Liver (tissue), 9 donors: ENCODE measurements around the gene ACO2. TPM values are rescaled to one million over a fixed set of nuclear protein-coding genes. Genes with fewer than 3 reads are reported as not detected.

Source experiments
- DNase-seq: peaks from one replicate; pipeline ENCODE4 v3.0.0-alpha.2; 2017; ENCODE audit warnings: low spot score
- H3K27ac ChIP-seq, 2 donors: one replicate each; pipeline ENCODE4 v1.7.0; 2013; ENCODE audit warnings: inconsistent platforms in 2 of 2, low read length in 2 of 2, control low read depth in 1 of 2, low read depth in 1 of 2, mild to moderate bottlenecking in 1 of 2
- H3K27me3 ChIP-seq, 4 donors: one replicate each; pipeline versions ENCODE4 v1.6.1 to v1.7.0; 2013; ENCODE audit warnings: low read length in 3 of 4, inconsistent platforms in 1 of 4, mild to moderate bottlenecking in 1 of 4, moderate library complexity in 1 of 4; ENCODE audit not compliant: control insufficient read depth in 4 of 4, insufficient read depth in 4 of 4
- H3K36me3 ChIP-seq, 4 donors: one replicate each; pipeline versions ENCODE4 v1.6.1 to v1.7.0; 2013; ENCODE audit warnings: low read length in 3 of 4, mild to moderate bottlenecking in 3 of 4, low read depth in 1 of 4, moderate library complexity in 1 of 4; ENCODE audit not compliant: control insufficient read depth in 4 of 4, insufficient read depth in 3 of 4
- H3K4me1 ChIP-seq, 4 donors: one replicate each; pipeline versions ENCODE4 v1.6.1 to v1.7.0; 2013; ENCODE audit warnings: low read length in 3 of 4, mild to moderate bottlenecking in 3 of 4, moderate library complexity in 1 of 4; ENCODE audit not compliant: control insufficient read depth in 4 of 4, insufficient read depth in 4 of 4
- H3K4me3 ChIP-seq, 3 donors: one replicate each; pipeline versions ENCODE4 v1.6.1 to v1.7.0; 2013; ENCODE audit warnings: low read length in 3 of 3, control low read depth in 1 of 3, low read depth in 1 of 3, mild to moderate bottlenecking in 1 of 3
- H3K9ac ChIP-seq, 2 donors: one replicate each; pipeline ENCODE4 v1.7.0; 2013; ENCODE audit warnings: low read length in 2 of 2, mild to moderate bottlenecking in 2 of 2, moderate library complexity in 2 of 2, control low read depth in 1 of 2, low read depth in 1 of 2
- H3K9me3 ChIP-seq, 4 donors: one replicate each; pipeline versions ENCODE4 v1.6.1 to v1.7.0; 2013; ENCODE audit warnings: low read length in 3 of 4; ENCODE audit not compliant: control insufficient read depth in 4 of 4
- ATF3 ChIP-seq: IDR thresholded peaks from 2 replicates; pipeline ENCODE4 v1.6.1; 2016; ENCODE audit warnings: antibody characterized with exemption
- CTCF ChIP-seq: fragments of 150-350 bp; IDR thresholded peaks from 2 replicates; pipeline ENCODE4 v1.5.1; 2017; ENCODE audit warnings: improper control_type of control experiment, low read depth, low read length; ENCODE audit not compliant: missing input control
- EGR1 ChIP-seq, 2 donors: IDR thresholded peaks; 2 replicates each; pipeline ENCODE4 v1.6.1; 2016 to 2018; ENCODE audit warnings: antibody characterized with exemption in 2 of 2, low read depth in 2 of 2
- FOXA1 ChIP-seq: IDR thresholded peaks from 2 replicates; pipeline ENCODE4 v1.6.1; 2016; ENCODE audit warnings: antibody characterized with exemption
- FOXA2 ChIP-seq: IDR thresholded peaks from 2 replicates; pipeline ENCODE4 v1.6.1; 2016; ENCODE audit warnings: antibody characterized with exemption
- GABPA ChIP-seq, 2 donors: IDR thresholded peaks in 1 of 2; conservative IDR thresholded peaks in 1 of 2; 2 replicates each; pipeline ENCODE4 v1.6.1; 2016; ENCODE audit warnings: antibody characterized with exemption in 2 of 2, mild to moderate bottlenecking in 1 of 2, moderate library complexity in 1 of 2
- HNF4A ChIP-seq, 2 donors: conservative IDR thresholded peaks; 2 replicates each; pipeline ENCODE4 v1.6.1; 2016; ENCODE audit warnings: antibody characterized with exemption in 2 of 2, mild to moderate bottlenecking in 2 of 2
- HNF4G ChIP-seq: IDR thresholded peaks from 2 replicates; pipeline ENCODE4 v1.6.1; 2016; ENCODE audit warnings: antibody characterized with exemption
- JUND ChIP-seq, 2 donors: IDR thresholded peaks; 2 replicates each; pipeline ENCODE4 v1.6.1; 2016; ENCODE audit warnings: antibody characterized with exemption in 2 of 2
- MAX ChIP-seq: IDR thresholded peaks from 2 replicates; pipeline ENCODE4 v1.6.1; 2016; ENCODE audit warnings: antibody characterized with exemption
- NR2F2 ChIP-seq: IDR thresholded peaks from 2 replicates; pipeline ENCODE4 v1.6.1; 2016; ENCODE audit warnings: antibody characterized with exemption
- RAD21 ChIP-seq, 2 donors: IDR thresholded peaks; 2 replicates each; pipeline ENCODE4 v1.6.1; 2016; ENCODE audit warnings: antibody characterized with exemption in 2 of 2, mild to moderate bottlenecking in 2 of 2
- REST ChIP-seq: IDR thresholded peaks from 2 replicates; pipeline ENCODE4 v1.6.1; 2016; ENCODE audit warnings: antibody characterized with exemption, mild to moderate bottlenecking
- RXRA ChIP-seq, 2 donors: IDR thresholded peaks; 2 replicates each; pipeline ENCODE4 v1.6.1; 2017 to 2018; ENCODE audit warnings: antibody characterized with exemption in 2 of 2, mild to moderate bottlenecking in 1 of 2
- SP1 ChIP-seq: IDR thresholded peaks from 2 replicates; pipeline ENCODE4 v1.6.1; 2018; ENCODE audit warnings: antibody characterized with exemption, mild to moderate bottlenecking
- TAF1 ChIP-seq: conservative IDR thresholded peaks from 2 replicates; pipeline ENCODE4 v1.6.1; 2016; ENCODE audit warnings: antibody characterized with exemption, mild to moderate bottlenecking
- YY1 ChIP-seq: IDR thresholded peaks from 2 replicates; pipeline ENCODE4 v1.6.1; 2016; ENCODE audit warnings: antibody characterized with exemption, mild to moderate bottlenecking
- ZBTB33 ChIP-seq: IDR thresholded peaks from 2 replicates; pipeline ENCODE4 v1.6.1; 2016; ENCODE audit warnings: antibody characterized with exemption
- WGBS: extraction: QIAGEN DNeasy Blood & Tissue Kit; methylation state at CpG from one replicate; pipeline ENCODE4 v1.1.7; 2013; 5-methylcytosine and 5-hydroxymethylcytosine counted together
- polyA plus RNA-seq, 2 donors: library from polyadenylated mRNA; stranded (reverse) in 1 of 2; unstranded in 1 of 2; fragments of 200-250 nt in 1 of 2; fragments of >200 nt in 1 of 2; fragmentation: Nextera tagmentation in 1 of 2; extraction: Ambion mirVana in 1 of 2; gene quantifications; one replicate each; pipeline versions ENCODE4 v1.2.1 to v1.2.3, GENCODE V29; 2013 to 2015
- total RNA-seq, 2 donors: library from RNA; depleted of rRNA; stranded (reverse); fragments of >200 nt; gene quantifications; one replicate each; pipeline ENCODE4 v1.2.3, GENCODE V29; 2014
- donor health status: healthy.
- donor health status: healthy.
- donor health status: healthy.
- donor health status: healthy.
- donor health status: healthy.

Gene ACO2
- total and polyA plus RNA-seq, 4 donors = 45.3 to 76.1 (median 68.9) TPM

- 68% methylated on average over 13 of the region's 13 CpGs for WGBS
Measured at GRCh38 chr22:41539146-41540005, 70.5 kb downstream of the ACO2 start.

GRCh38 chr22:41540006-41540315 lies 71.0 kb downstream of the ACO2 start:
- no peak for TF ChIP-seq HNF4A (conservative IDR thresholded peaks at IDR 0.05)
- Histone ChIP-seq H3K4me3 (no peak overlapping the region), H3K27ac (no peak overlapping the region), H3K9me3 (no peaks in the 10 kb centered on the region), H3K4me1 (peaks cover 3 to 46% (median 37%) of the 10 kb centered on the region in 4 donors), H3K9ac (no peak overlapping the region), H3K36me3 (peaks cover 0 to 12% (median 1%) of the 10 kb centered on the region in 4 donors), H3K27me3 (no peaks in the 10 kb centered on the region)
- 84% methylated on average over 3 of the region's 3 CpGs for WGBS
- DNase-seq = no peak

More at GRCh38 chr22:41539146-41540005, 70.5 kb downstream of the ACO2 start:
- peaks cover 0 to 12% (median 1%) of the 10 kb centered on the region in 4 donors for H3K36me3 ChIP-seq
- H3K27me3 ChIP-seq = no peaks in the 10 kb centered on the region
- no peak overlapping the region for H3K4me3 ChIP-seq
- H3K4me1 ChIP-seq = peaks cover 2 to 41% (median 32%) of the 10 kb centered on the region in 4 donors
- no peak for DNase-seq
- TF ChIP-seq RXRA (IDR thresholded peaks at IDR 0.05) (no peak), HNF4A (conservative IDR thresholded peaks at IDR 0.05) (peak; percentile 44 to 49), HNF4G (no peak)
- H3K27ac ChIP-seq = no peak overlapping the region
- H3K9ac ChIP-seq = no peak overlapping the region
- no peaks in the 10 kb centered on the region for H3K9me3 ChIP-seq

GRCh38 chr22:41540365-41540764 lies 71.4 kb downstream of the ACO2 start:
- Histone ChIP-seq H3K27me3 (no peaks in the 10 kb centered on the region), H3K4me3 (no peak overlapping the region), H3K4me1 (peaks cover 4 to 48% (median 40%) of the 10 kb centered on the region in 4 donors), H3K36me3 (peaks cover 0 to 12% (median 1%) of the 10 kb centered on the region in 4 donors), H3K9me3 (no peaks in the 10 kb centered on the region), H3K9ac (no peak overlapping the region), H3K27ac (no peak overlapping the region)
- TF ChIP-seq SP1 = no peak
- TF ChIP-seq HNF4G = no peak
- TF ChIP-seq CTCF = no peak
- TF ChIP-seq FOXA1 = no peak
- no peak for TF ChIP-seq GABPA (IDR thresholded peaks at IDR 0.05 in 1 of 2, conservative IDR thresholded peaks at IDR 0.05 in 1 of 2)
- TF ChIP-seq TAF1 = no peak
- TF ChIP-seq MAX = no peak
- no peak for TF ChIP-seq YY1
- TF ChIP-seq REST = no peak
- no peak for TF ChIP-seq NR2F2
- no peak for TF ChIP-seq RAD21 (IDR thresholded peaks at IDR 0.05)
- no peak for TF ChIP-seq JUND (IDR thresholded peaks at IDR 0.05)
- no peak for TF ChIP-seq EGR1 (IDR thresholded peaks at IDR 0.05; ENCODE audit: low read depth in 2 of 2)
- TF ChIP-seq ATF3 = no peak
- TF ChIP-seq RXRA (IDR thresholded peaks at IDR 0.05) = no peak
- TF ChIP-seq HNF4A (conservative IDR thresholded peaks at IDR 0.05) = no peak
- TF ChIP-seq FOXA2 = no peak
- no peak for TF ChIP-seq ZBTB33
- 96% methylated on average over 7 of the region's 7 CpGs for WGBS
- DNase-seq = no peak
